Measurements from ENCODE around the gene MTMR4.
"Not testable (repeated sequence)": the region's sequence is repeated elsewhere in the genome, so short reads cannot be mapped to it uniquely, and the experiment has no call there.

MTMR4 gene

DNA sequence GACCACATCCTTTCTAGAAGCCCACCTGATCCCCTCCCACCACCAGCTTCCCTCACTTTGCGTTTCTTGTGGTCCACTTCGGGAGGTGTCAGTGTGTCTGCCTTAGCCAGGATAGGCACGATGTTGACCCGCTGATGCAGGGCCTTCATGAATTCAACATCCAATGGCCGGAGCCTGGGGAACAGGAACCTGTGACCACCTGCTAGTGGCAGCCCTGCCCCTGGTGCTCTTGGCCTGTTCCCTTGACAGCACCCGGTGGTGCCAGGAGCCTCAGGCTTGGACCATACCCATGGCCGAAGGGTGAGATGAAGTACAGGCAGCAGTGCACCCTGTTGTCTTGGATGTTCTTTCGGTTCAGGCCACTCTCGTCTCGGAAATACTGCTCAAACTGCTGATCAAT lies 7.2 kb upstream of the MTMR4 start:
- no peak for FAIRE-seq

- FAIRE-seq, result no peak
These were observed 6.5 kb upstream of the MTMR4 start for GRCh38 chr17:58520843-58521430.

DNA sequence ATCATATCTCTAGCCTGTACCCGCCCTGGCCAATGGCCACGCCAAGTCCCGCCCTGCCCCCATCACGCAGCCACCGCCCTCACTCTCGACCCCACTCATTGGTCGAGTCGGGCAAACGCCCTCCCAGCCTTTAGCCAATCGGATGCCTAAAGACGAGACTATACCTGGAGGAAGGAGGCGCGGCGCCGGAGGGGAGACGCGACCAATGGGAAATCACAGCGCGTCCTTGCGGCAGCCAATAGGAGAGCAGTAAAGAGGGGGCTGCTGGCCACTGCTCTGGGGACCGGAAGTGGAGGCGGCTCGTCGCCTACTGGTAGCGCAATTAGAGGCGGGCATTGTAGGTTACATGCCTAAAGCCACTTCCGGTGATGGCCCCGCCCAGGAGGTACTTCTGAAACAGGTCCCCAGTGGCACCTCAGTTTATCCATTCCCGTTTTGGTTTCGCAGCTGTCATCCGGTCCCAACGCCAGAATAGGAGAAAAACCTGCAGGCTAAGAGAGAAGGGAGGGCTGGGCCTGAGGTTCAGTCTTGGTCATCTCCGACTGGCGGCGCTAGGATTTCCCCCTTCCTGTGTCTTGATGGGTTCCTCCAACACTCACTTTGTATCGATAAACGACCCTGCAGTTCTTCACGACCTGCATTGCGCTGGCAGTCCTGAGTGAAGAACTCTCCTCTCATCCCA lies 3.6 kb upstream of the MTMR4 start:
- FAIRE-seq, result peak; percentile 99

DNA sequence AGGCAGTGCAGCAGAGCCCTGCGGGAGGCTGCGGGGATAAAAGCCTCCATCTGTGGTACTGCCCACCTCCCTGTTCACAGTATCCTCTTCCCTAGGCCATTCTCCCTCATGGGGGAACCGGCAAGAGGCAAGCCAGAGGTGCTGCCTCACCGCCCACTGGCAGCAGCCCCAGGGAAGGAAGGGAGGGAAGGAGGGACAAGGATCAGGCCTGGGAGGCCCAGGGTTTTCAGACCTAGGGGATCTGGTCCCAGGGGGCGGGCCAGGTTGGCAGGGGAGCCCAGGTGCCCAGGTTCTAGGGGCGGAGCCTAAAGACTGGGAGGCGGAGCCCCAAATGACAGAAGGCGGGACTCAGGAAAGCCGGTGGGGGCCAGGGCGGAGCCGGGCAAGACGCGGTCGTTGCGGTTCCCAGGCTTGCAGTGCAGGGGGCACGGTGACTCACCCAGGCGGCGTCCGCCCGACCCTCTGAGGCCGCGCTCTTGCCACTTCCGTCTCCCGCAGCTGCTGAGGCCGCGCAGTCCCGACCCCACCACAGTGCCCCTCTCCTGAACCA lies 3.0 kb upstream of the MTMR4 start:
- FAIRE-seq, result no peak

- FAIRE-seq, result no peak
These were observed 2.4 kb upstream of the MTMR4 start for GRCh38 chr17:58516644-58517377.

- no peak for FAIRE-seq
These were observed 848 bp upstream of the MTMR4 start for GRCh38 chr17:58515286-58515685.

- FAIRE-seq, result no peak
These were observed 326 bp upstream of the MTMR4 start for GRCh38 chr17:58514770-58515157.

- FAIRE-seq, result no peak
These were observed 1.0 kb downstream of the MTMR4 start for GRCh38 chr17:58513267-58513964.

DNA sequence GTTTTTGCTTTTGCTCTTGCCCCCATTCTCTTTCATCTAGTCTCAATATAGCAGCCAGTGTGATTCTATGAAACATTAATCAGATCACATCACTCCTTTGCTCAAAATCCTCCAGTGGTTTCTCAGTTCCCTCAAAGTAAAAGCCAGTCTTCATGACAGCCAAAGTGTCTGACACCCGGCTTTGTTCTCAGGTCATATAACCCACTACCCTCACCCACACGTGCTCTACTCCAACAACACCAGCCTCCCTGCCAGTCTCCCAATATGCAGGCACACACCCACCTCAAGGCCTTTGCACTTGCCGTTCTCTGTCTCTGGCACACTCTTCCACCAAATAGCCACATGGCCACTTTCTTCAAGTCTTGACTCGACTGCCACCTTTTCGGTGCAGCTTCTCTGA lies 4.4 kb downstream of the MTMR4 start:
- FAIRE-seq, result no peak

DNA sequence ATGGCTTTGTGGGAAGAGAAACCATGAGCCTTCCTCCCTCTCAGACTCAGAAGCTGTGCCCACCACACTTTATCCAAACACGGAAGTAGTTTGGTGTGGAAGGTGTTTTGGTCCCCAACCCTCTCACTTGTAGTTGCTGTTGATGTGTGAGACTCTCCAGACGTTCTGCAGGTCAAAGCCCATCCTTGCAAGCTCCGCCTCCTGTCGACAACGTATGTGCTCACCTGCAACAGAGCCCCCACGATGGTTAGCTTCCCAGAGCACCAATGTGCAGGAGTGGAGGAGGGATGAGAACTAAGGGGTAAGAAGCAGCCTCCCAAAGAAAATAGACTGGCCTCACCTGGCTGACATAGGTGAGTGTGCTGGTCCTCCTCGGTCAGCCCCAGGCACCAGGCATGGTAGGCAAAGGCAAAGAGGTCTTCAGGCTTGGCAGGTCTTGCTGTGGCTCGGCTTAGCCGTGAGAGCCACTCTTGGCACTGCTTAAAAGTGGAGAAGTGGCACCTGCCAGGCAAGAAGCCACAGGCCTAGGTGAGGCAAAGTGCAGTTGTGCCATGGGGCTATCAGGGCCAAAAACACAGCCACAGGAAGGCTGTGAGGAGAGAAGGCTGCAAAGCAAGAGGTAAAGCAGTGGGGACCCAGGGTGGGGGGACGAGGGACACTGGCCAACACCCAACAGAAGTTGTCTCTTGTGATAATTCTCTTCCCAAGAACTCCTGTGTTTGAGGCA lies 5.9 kb downstream of the MTMR4 start:
- no peak for FAIRE-seq

GRCh38 chr17:58507123-58507634 lies 7.3 kb downstream of the MTMR4 start:
- FAIRE-seq, result no peak

DNA sequence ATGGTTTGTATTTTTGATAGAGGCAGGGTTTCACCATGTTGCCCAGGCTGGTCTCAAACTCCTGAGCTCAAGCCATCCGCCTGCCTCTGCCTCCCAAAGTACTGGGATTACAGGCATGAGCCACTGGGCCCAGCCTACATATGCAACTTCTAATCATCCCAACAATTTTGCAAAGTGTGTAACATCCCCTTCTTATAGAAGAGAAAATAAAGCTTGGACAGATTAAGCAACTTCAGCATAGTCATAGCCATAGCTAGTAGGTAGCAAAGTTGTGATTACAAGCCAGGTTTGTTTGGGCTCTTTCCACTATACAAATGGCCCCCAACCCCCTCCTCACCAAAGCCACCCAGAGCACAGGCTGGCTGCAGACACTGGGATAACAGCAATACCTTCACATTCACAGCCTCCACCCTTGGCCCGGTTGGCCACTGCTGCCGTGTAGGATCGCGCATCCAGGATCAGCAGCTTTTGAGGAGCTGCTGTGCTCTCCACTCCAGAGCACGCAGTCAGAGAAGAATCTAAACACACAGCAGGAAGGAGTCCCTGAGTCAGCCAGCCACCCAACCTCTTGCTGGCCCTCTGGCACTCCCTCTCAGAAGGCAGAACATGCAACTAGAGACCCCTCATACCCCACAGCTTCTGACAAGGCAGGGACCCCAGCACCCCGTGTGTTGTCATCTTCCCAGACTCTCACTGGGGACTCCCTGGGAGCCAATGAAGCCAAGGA lies 7.9 kb downstream of the MTMR4 start:
- no peak for FAIRE-seq

GRCh38 chr17:58504826-58505351 lies 9.5 kb downstream of the MTMR4 start:
- no peak for FAIRE-seq

- no peak for FAIRE-seq
These were observed 10.6 kb downstream of the MTMR4 start for GRCh38 chr17:58503866-58504265.

GRCh38 chr17:58503134-58503533 lies 11.3 kb downstream of the MTMR4 start:
- FAIRE-seq, result not testable (repeated sequence)

GRCh38 chr17:58501451-58501850 lies 13.0 kb downstream of the MTMR4 start:
- FAIRE-seq, result no peak

GRCh38 chr17:58498177-58498828 lies 16.1 kb downstream of the MTMR4 start:
- no peak for FAIRE-seq

DNA sequence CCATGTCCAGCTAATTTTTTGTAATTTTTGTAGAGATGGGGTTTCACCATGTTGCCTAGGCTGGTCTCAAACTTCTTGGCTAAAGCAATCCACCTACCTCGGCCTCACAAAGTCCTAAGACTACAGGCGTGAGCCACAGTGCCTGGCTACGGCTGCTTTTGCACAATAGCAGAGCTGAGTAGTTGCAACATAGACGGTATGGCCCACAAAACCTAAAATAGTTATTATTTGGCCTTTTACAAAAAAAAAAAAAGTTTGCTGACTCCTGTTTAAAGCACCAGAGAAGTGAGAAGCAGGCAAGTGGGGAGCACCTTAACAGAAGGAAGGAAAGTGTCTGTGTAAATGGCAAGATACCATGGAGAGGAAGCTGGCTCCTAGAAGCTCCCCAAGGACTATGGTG lies 20.9 kb downstream of the MTMR4 start:
- FAIRE-seq, result no peak

DNA sequence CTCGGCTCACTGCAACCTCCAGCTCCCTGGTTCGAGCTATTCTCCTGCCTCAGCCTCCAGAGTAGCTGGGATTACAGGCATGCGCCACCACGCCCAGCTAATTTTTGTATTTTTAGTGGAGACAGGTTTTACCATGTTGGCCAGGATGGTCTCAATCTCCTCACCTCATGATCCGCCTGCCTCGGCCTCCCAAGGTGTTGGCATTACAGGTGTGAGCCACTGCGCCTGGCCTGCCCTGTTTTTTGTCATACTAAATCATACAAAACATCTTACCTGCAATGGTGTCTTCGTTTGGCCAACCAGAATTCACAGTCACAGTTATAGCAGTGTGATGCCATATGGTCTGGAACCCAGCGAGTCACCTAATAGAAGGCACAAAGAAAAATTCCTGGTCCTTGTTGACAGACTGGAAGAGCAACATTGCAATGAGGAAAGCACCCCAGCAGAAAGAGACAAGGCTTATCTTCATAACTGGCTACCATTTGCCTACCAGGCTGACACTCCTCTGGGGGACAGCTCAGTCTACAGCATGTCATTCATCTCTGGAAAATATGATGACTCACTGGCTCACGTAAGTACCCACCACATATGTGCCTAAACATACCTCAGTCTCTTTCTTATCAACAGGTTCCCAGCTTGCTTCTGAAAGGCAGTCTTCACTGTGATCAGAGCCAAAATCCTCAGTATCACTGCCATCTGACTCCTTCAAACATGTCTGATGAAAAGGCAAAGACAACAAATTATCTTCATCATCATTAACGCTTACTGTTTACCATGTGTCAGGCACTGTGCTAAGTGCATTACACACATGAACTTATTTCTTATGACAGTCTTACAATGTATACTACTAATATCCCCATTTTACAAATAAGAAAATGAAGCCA lies 22.0 kb downstream of the MTMR4 start:
- FAIRE-seq, result no peak

DNA sequence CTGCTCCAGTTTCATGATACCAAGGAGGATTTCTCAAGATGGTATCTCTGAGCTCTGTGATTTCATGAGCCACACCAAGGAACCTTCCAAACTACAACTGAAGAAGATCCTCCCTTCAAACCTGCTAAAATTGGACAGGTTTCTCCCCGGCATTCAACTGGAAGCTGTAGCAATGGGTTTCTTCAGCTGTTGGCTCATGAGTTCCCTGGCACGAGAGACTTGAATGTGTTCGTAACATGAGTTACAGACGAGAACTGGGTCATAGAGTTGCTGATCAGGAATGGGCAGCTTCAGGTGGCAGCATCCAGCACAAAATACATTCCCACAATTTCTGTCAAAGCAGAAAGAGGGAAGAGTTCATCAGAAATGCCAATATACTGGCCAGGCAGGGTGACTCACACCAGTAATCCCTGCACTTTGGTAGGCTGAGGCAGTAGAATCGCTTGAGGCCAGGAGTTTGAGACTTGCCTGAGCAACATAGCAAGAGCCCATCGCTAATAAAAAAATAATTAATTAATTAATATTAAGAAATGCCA lies 22.9 kb downstream of the MTMR4 start:
- no peak for FAIRE-seq
